Body of pancreas (tissue), 4 donors: Measurements from ENCODE around the gene TNKS2. TPM values are rescaled to one million over a fixed set of nuclear protein-coding genes. Genes with fewer than 3 reads are reported as not detected.

Source experiments
- ATAC-seq: fragments of 150-250 bp; one replicate; pipeline ENCODE4 v1.9.1; 2016
- DNase-seq, 4 donors: peaks; one replicate each; pipeline ENCODE4 v3.0.0-alpha.2; 2019
- H3K27ac ChIP-seq, 4 donors: fragments of 200-600 bp; sonication (generic); 1 replicate in 3 of 4; 2 replicates in 1 of 4; pipeline versions ENCODE4 v1.5.1 to v1.6.1; 2016 to 2019; ENCODE audit warnings: mild to moderate bottlenecking in 1 of 4, mixed read lengths in 1 of 4, moderate library complexity in 1 of 4
- H3K27me3 ChIP-seq, 2 donors: fragments of 200-600 bp; sonication (generic); one replicate each; pipeline ENCODE4 v1.6.0; 2016; ENCODE audit warnings: mild to moderate bottlenecking in 1 of 2
- H3K36me3 ChIP-seq, 2 donors: fragments of 200-600 bp; sonication (generic); replicated peaks in 1 of 2; 2 replicates each; pipeline ENCODE4 v1.5.1; 2016; ENCODE audit warnings: low read depth in 2 of 2; ENCODE audit not compliant: insufficient read depth in 1 of 2
- H3K4me1 ChIP-seq: fragments of 200-600 bp; sonication (generic); one replicate; pipeline ENCODE4 v1.6.0; 2016
- H3K4me3 ChIP-seq, 2 donors: fragments of 200-600 bp; sonication (generic); 1 replicate in 1 of 2; 2 replicates in 1 of 2; pipeline ENCODE4 v1.5.1; 2016 to 2019
- H3K9me3 ChIP-seq, 3 donors: fragments of 200-600 bp; sonication (generic); 1 replicate in 2 of 3; 2 replicates in 1 of 3; pipeline ENCODE4 v1.5.1; 2016
- POLR2A ChIP-seq, 3 donors: fragments of 450-650 bp; IDR thresholded peaks; one replicate each; pipeline ENCODE4 v1.6.1; 2016; ENCODE audit warnings: antibody characterized with exemption in 3 of 3, mild to moderate bottlenecking in 2 of 3
- WGBS, 2 donors: methylation state at CpG; one replicate each; pipeline ENCODE4 v1.1.5; 2017; 5-methylcytosine and 5-hydroxymethylcytosine counted together
- intact Hi-C: fragments of 100-400 bp; cut with DNase I; formaldehyde crosslinking; loops from one replicate; pipeline ENCODE4 v1.15.1; 2023
- total RNA-seq, 2 donors: library from RNA; depleted of rRNA; stranded (reverse); fragments of >200 nt; gene quantifications; one replicate each; pipeline ENCODE4 v1.1.0, GENCODE V29; 2016
- TF ChIP-seq, protein P1 (sequence below), 7 experiments: fragments of 450-650 bp in 4 of 7; fragments of 200-600 bp in 3 of 7; sonication (generic) in 3 of 7; IDR thresholded peaks; one replicate each; pipeline ENCODE4 v1.5.1; 2016 to 2019; ENCODE audit warnings: antibody characterized with exemption in 7 of 7

TNKS2 gene
- total RNA-seq, 2 donors from 2014 or later: 23.4 to 29.6 TPM

DNA sequence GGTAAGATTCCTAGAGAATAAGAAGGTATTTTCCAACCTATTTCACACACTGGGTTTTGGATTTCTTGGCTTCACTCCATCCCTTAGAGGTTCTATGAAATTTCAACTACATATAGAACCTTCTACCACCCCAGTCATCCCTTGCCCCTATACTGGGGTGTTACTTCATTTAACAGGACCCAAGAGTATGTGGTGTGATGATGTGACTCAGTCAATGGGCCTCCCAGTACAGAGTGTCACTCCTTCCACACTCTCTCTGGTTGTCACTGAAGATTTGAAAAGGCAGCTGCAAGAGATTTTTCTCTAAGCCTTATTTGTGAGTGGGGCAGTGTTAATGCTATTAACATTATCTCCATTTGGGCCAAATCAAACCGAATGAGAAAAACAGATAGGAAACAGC is 77.6 kb downstream of the TNKS2 start:
- TF ChIP-seq POLR2A (IDR thresholded peaks at IDR 0.05): no peak
- TF ChIP-seq, protein P1, sequence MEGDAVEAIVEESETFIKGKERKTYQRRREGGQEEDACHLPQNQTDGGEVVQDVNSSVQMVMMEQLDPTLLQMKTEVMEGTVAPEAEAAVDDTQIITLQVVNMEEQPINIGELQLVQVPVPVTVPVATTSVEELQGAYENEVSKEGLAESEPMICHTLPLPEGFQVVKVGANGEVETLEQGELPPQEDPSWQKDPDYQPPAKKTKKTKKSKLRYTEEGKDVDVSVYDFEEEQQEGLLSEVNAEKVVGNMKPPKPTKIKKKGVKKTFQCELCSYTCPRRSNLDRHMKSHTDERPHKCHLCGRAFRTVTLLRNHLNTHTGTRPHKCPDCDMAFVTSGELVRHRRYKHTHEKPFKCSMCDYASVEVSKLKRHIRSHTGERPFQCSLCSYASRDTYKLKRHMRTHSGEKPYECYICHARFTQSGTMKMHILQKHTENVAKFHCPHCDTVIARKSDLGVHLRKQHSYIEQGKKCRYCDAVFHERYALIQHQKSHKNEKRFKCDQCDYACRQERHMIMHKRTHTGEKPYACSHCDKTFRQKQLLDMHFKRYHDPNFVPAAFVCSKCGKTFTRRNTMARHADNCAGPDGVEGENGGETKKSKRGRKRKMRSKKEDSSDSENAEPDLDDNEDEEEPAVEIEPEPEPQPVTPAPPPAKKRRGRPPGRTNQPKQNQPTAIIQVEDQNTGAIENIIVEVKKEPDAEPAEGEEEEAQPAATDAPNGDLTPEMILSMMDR (IDR thresholded peaks at IDR 0.05): no peak
- WGBS, 2 donors: 70 to 75% methylated on average over 1 of the region's 1 CpG
- ATAC-seq: no peak

DNA sequence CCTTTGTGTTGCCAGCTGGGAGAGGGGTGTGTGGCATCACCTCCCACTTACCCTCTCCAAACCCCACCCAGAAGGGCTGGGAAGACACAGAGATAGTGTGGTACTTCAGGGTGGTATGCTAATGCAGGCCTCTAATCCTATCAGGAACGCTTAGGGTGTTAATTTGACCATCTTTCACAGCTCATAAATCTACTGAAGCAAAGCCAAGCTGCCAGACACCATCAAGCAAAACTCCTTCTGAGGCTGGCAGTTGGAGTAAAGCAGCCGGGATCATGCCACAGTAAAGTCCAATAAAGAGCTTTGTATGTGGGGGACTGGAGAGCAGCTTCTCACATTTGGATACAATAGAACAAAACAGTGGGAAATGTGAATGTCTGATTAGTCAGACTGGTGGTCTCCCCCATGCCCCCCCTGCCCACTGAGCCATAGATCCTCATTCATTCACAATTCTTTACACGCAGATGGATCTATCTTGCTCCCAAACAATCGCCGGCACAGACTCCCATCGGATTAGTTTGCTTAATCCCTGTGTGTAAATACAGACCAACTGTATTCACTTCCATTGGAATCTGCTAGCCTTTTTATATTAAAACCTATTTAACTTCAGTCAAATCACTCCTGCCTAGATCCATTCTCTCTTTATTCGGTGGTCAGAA is 81.4 kb downstream of the TNKS2 start:
- Histone ChIP-seq H3K27ac (no peak overlapping the region), H3K4me3 (no peak overlapping the region), H3K27me3 (no peaks in the 10 kb centered on the region), H3K9me3 (no peaks in the 10 kb centered on the region), H3K4me1 (no peaks in the 10 kb centered on the region), H3K36me3 (no peaks in the 10 kb centered on the region)
- DNase-seq: no peak
- intact Hi-C loops: no loop called here
- ATAC-seq: no peak
- WGBS, 2 donors: 24 to 31% methylated on average over 7 of the region's 7 CpGs
- no peak for TF ChIP-seq POLR2A (IDR thresholded peaks at IDR 0.05)
- TF ChIP-seq, protein P1 (IDR thresholded peaks at IDR 0.05): no peak

More for the DNA sequence above, 77.6 kb downstream of the TNKS2 start:
- Histone ChIP-seq H3K4me1 (no peaks in the 10 kb centered on the region), H3K9me3 (no peaks in the 10 kb centered on the region), H3K27me3 (no peaks in the 10 kb centered on the region), H3K36me3 (no peaks in the 10 kb centered on the region), H3K4me3 (no peak overlapping the region), H3K27ac (no peak overlapping the region)
- no peak for DNase-seq
- intact Hi-C loops: no loop called here

DNA sequence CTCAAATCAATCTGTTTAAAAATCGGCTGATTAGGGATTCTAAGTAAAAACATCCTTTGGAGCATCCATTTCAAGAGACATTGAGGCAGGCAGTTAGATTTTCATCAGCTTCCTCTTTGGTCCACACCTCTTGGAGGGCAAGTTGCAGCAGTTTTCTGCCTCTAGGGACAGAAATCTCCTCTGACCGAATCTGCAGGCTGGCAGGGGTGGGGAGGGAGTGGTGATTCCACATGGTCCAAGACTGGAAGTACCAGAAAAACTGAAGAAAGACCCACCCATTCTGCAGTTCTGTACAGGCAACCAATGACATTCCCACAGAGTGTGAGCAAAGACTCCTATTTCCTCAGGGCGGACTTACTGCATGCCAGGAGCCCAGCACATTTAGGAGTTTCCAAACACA is 82.1 kb downstream of the TNKS2 start:
- Histone ChIP-seq H3K4me1 (no peaks in the 10 kb centered on the region), H3K36me3 (no peaks in the 10 kb centered on the region), H3K27me3 (no peaks in the 10 kb centered on the region), H3K4me3 (no peak overlapping the region), H3K27ac (no peak overlapping the region), H3K9me3 (no peaks in the 10 kb centered on the region)
- ATAC-seq: no peak
- intact Hi-C loops: no loop called here
- DNase-seq: no peak
- WGBS, 2 donors: 38 to 43% methylated on average over 3 of the region's 3 CpGs
- no peak for TF ChIP-seq POLR2A (IDR thresholded peaks at IDR 0.05)
- TF ChIP-seq, protein P1 (IDR thresholded peaks at IDR 0.05): no peak

DNA sequence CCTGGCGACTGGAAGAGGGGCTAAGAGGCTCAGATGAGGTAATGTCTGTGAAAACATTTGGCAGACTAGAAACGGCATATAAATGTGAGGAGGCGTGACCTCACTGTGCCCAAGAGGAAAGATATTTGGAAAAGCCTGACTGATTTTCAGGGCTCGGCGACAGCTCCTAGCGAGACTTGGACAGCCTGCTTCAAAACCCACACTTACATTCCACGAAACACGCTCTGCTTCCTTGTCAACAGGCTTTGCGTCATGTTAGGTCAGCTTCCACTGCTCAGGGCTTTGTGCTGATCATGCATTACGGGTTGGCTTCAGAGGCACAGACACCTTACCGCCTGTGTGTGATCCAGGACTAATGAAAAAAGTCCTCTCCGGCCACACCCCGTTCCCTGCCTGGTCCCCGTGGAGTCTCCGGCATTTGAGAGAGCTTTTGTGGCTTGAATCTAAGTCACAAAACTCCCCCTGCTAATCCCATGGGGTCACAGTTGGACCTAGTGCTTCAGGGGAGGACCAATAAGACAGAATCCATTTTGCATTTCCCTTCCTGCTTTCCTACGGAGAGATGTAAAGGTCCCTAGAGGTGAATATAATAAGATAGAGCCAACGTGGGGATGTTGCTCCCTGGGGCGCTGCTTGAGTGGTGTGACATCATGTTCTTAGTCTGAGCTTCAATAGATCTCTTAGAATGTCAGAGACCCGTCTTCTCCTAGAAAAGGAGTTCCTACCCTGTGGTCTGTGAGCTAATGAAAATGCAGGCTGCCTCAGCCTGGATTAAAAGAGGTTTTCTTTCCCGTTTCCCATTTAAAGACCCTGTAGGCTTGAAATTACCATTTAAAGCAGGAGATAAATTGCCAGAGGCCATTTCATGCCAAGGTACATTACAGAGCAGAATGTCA is 85.6 kb downstream of the TNKS2 start:
- DNase-seq (peak; percentile 18 to 55 (median 46)), ATAC-seq (peak; percentile 76)
- H3K27ac ChIP-seq: no peak overlapping the region
- TF ChIP-seq, protein P1 (IDR thresholded peaks at IDR 0.05): no peak
- TF ChIP-seq POLR2A (IDR thresholded peaks at IDR 0.05): no peak
- intact Hi-C loops: no loop called here
- H3K4me1 ChIP-seq: peaks cover 13% of the 10 kb centered on the region
- no peaks in the 10 kb centered on the region for H3K27me3 ChIP-seq
- 34 to 37% methylated on average over 19 to 20 of the region's 20 CpGs for WGBS, 2 donors
- H3K36me3 ChIP-seq: no peaks in the 10 kb centered on the region
- H3K4me3 ChIP-seq: no peak overlapping the region
- no peaks in the 10 kb centered on the region for H3K9me3 ChIP-seq
